ENCODE results near the gene HOXB3. TPM values are rescaled to one million over a fixed set of nuclear protein-coding genes. Genes with fewer than 3 reads are reported as not detected.
A peak's percentile ranks its signal among the peaks of the same experiment; 100 is the strongest.

HOXB3 gene
- total RNA-seq, 5 donors from 2014 or later (not counting 1 experiment from before 2014, with no cell fraction given): 3.5 to 7.7 (median 4.2) TPM

DNA sequence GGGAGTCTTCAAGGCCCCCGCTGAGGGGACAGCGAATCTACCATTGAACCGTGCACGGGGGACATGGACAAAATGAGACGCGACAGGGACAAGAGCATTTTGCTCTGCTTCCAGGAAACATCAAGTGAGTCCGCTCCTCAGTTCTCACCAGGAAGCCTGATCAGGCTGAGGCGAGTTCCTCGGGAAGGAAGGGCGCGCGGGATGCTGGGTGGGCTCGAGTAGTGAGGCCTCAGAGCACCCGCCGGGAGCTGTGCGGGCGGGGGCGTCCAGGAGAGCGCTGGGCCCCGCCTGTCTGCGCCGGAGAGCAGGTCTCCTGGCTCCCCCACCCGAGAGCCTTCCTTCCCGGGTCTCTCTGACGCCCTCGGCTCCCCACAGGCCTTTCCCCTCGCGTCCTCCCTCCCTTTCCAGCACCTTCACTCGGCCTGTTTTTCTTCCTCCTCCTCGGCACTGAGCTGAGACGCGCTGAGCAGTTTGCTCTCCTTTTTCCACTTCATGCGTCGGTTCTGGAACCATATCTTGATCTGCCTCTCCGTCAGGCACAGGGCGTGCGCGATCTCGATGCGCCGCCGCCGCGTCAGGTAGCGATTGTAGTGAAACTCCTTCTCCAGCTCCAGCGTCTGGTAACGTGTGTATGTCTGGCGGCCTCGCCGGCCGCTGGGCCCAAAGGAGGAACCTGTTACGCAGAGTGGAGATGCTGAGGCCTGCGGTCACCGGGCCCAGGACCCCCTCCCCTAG, 6.1 kb upstream of the HOXB3 start:
- Histone ChIP-seq H3K27me3 (replicated peaks in 1 of 2; ENCODE audit: control insufficient read depth in 2 of 2, extremely low read depth in 1 of 2, insufficient read depth in 2 of 2, low read length in 1 of 2) (peaks cover 12 to 92% of the 10 kb centered on the region in 2 experiments), H3K9me3 (no peaks in the 10 kb centered on the region), H3K36me3 (ENCODE audit: control insufficient read depth in 2 of 2, extremely low read depth in 1 of 2, insufficient read depth in 1 of 2, low read length in 1 of 2) (no peaks in the 10 kb centered on the region), H3K4me3 (ENCODE audit: control insufficient read depth in 1 of 2, extremely low read depth in 1 of 2, low read length in 1 of 2) (peak overlapping the region; percentile 16 to 64), H3K27ac (ENCODE audit: low read length) (no peak overlapping the region), H3K4me1 (ENCODE audit: control insufficient read depth in 1 of 2, extremely low read depth in 1 of 2, insufficient read depth in 2 of 2, low read length in 2 of 2) (peaks cover 8 to 54% of the 10 kb centered on the region in 2 experiments)
- DNase-seq (peak in 5 of 35 experiments; percentile 26 to 51 (median 41)), ATAC-seq (replicated peaks in 1 of 4) (peak; percentile 24 to 43 (median 26))
- CTCF ChIA-PET: interaction anchor here (0.6 to 1.0 kb wide), 4 partner anchors 23 to 481 kb away, joined by 3 to 16 read pairs (median 4); no protein-coding TSS in a partner anchor
- Mint-ChIP-seq H3K9me3 (no peaks in the 10 kb centered on the region), H3K27ac (peak overlapping the region in 1 of 2 donors; percentile 85), H3K4me3 (peak overlapping the region; percentile 60 to 82 (median 74)), H3K36me3 (no peaks in the 10 kb centered on the region), H3K4me1 (peaks cover 43 to 53% (median 48%) of the 10 kb centered on the region in 3 donors), H3K27me3 (peaks cover 91 to 92% of the 10 kb centered on the region in 2 donors)
- WGBS (ENCODE audit: insufficient coverage): 24% methylated on average over 52 of the region's 54 CpGs
- POLR2A ChIA-PET: no interaction called here

DNA sequence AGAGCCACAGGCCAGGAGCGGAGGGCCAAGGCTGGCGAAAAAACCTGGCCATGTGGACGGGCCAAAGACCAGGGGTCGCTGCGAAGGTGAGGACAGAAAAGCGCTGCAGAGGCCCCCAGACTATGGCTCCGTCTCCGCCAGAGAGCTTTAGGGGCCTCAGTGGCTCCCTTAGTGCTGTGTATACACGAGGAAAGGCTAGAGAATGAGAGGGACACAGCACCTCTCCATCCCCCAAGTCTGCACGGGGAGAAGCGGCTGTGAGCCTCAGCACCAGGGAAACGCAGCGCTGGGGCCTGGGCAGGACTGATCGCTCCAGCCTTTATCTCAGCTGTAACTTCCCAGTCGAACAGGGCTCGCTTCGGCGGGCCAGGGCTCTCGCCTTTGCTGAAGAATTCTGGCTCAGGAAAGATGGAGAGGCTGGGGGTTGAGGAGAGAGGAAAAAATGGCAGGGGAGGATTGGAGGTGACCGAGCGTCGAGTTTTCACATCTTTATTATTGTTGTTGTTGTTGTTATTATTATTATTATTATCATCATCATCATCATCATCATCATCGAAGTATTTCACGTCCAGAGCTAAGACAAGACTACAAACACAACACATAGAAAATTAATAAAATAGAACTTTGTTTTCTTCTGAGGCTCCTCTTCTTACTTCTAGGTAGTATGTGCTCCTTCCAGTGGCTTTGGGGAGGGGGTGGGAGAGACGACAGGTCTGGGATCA, 5.4 kb upstream of the HOXB3 start:
- H3K27ac ChIP-seq (ENCODE audit: low read length): no peak overlapping the region
- 83% methylated on average over 2 of the region's 25 CpGs for WGBS (ENCODE audit: insufficient coverage)
- POLR2A ChIA-PET: no interaction called here
- ATAC-seq (replicated peaks in 1 of 4) (no peak), DNase-seq (no peak)
- Mint-ChIP-seq H3K9me3 (no peaks in the 10 kb centered on the region), H3K27ac (peak overlapping the region in 1 of 2 donors; percentile 71), H3K36me3 (no peaks in the 10 kb centered on the region), H3K4me1 (peaks cover 43 to 53% (median 48%) of the 10 kb centered on the region in 3 donors), H3K27me3 (peaks cover 89 to 91% of the 10 kb centered on the region in 2 donors), H3K4me3 (peak overlapping the region in 2 of 3 donors; percentile 17 to 38)
- CTCF ChIA-PET: interaction anchor here (0.6 to 1.1 kb wide), 5 partner anchors 34 to 287 kb away, joined by 3 to 6 read pairs (median 3); no protein-coding TSS in a partner anchor
- H3K4me1 ChIP-seq (ENCODE audit: control insufficient read depth in 1 of 2, extremely low read depth in 1 of 2, insufficient read depth in 2 of 2, low read length in 2 of 2): peaks cover 8 to 54% of the 10 kb centered on the region in 2 experiments
- no peaks in the 10 kb centered on the region for H3K36me3 ChIP-seq (ENCODE audit: control insufficient read depth in 2 of 2, extremely low read depth in 1 of 2, insufficient read depth in 1 of 2, low read length in 1 of 2)
- peaks cover 12 to 94% of the 10 kb centered on the region in 2 experiments for H3K27me3 ChIP-seq (replicated peaks in 1 of 2; ENCODE audit: control insufficient read depth in 2 of 2, extremely low read depth in 1 of 2, insufficient read depth in 2 of 2, low read length in 1 of 2)
- no peaks in the 10 kb centered on the region for H3K9me3 ChIP-seq
- H3K4me3 ChIP-seq (ENCODE audit: control insufficient read depth in 1 of 2, extremely low read depth in 1 of 2, low read length in 1 of 2): no peak overlapping the region

DNA sequence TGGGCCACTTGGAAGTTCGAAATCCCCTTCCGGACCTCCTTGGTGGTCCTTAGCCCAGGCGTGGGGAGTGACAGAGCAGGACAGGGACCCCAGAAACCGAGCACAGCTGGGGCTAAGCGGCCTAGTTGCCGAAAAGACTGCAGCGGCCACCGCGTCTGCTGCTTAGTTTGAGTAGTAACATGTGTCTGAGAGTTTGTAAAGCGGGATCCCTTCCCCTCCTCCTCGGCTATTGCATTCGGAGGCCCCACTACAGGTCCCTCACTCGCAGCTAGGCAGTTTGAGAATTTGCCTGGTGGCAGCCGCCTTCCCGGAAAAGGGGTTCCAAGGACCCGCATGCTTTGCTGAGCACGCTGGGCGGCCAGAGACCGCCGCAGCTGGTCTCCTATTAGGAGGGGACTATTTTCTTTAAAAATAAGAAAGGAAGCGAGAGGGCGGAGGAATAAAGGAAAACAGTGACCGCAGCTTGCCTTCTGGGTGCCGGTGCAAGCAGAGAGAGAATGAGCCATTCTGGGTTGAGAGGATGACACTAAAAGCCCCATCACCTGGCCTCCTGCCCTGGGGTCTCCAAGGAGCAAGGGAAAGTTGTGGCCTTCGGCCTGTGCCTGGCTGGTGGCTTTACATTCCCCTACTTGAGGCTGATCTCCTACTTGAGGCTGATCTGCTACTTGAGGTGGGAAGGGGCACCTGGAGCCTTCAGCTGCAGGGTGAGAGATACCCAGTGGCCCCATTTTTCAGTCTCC, 4.7 kb upstream of the HOXB3 start:
- Histone ChIP-seq H3K36me3 (ENCODE audit: control insufficient read depth in 2 of 2, extremely low read depth in 1 of 2, insufficient read depth in 1 of 2, low read length in 1 of 2) (no peaks in the 10 kb centered on the region), H3K27ac (ENCODE audit: low read length) (no peak overlapping the region), H3K4me3 (ENCODE audit: control insufficient read depth in 1 of 2, extremely low read depth in 1 of 2, low read length in 1 of 2) (no peak overlapping the region), H3K4me1 (ENCODE audit: control insufficient read depth in 1 of 2, extremely low read depth in 1 of 2, insufficient read depth in 2 of 2, low read length in 2 of 2) (peaks cover 8 to 54% of the 10 kb centered on the region in 2 experiments), H3K9me3 (no peaks in the 10 kb centered on the region), H3K27me3 (replicated peaks in 1 of 2; ENCODE audit: control insufficient read depth in 2 of 2, extremely low read depth in 1 of 2, insufficient read depth in 2 of 2, low read length in 1 of 2) (peaks cover 8 to 94% of the 10 kb centered on the region in 2 experiments)
- peaks cover 89 to 91% of the 10 kb centered on the region in 2 donors for H3K27me3 Mint-ChIP-seq
- H3K4me1 Mint-ChIP-seq: peaks cover 46 to 53% (median 48%) of the 10 kb centered on the region in 3 donors
- no peaks in the 10 kb centered on the region for H3K36me3 Mint-ChIP-seq
- peak overlapping the region in 1 of 3 donors; percentile 82 for H3K4me3 Mint-ChIP-seq
- POLR2A ChIA-PET: no interaction called here
- no peak for DNase-seq
- 78% methylated on average over 11 of the region's 25 CpGs for WGBS (ENCODE audit: insufficient coverage)
- H3K9me3 Mint-ChIP-seq: no peaks in the 10 kb centered on the region
- CTCF ChIA-PET: interaction anchor here (0.7 to 3.1 kb wide), 5 partner anchors 21 to 331 kb away, joined by 3 to 63 read pairs (median 5); partner anchors contain the start of gene HOXB8 (in 1 of the 2)
- ATAC-seq (replicated peaks in 1 of 4): no peak
- H3K27ac Mint-ChIP-seq: no peak overlapping the region

DNA sequence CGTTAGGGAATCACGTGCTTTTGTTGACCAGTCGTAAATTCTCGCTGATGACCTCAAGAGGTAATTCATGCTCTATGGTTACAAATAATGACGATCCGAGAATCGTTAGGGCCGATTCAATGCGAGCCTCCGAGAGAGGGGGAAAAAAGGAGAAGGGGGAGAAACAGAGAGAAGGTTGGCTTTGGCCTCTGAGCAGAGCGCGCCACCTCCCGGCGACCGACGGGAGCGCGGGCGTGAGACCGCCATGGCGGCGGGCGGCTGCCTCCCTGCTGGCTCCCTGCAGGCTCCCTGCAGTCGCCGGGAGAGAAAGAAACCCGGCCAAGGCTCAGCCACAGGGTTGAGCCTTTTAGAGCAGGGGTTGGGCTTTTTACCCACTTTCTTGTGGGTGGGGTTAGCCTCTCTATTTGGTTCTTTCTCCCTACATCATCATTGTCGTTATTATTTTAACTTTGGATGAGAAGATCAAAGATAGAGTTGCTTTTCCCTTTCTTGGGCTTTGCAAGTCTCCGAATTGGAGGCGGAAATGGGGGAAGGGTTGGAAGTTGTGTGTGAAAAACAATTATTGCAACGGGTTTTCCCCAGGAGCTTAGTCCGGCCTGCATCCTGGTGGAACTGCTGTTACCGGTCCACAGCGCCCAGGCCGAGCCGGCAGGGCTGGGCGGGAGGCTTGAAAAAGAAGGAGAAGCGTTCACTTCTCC, 3.9 kb upstream of the HOXB3 start:
- H3K27me3 Mint-ChIP-seq: peaks cover 87 to 88% of the 10 kb centered on the region in 2 donors
- H3K27ac Mint-ChIP-seq: no peak overlapping the region
- no peaks in the 10 kb centered on the region for H3K9me3 Mint-ChIP-seq
- peak overlapping the region; percentile 15 to 43 for H3K4me3 ChIP-seq (ENCODE audit: control insufficient read depth in 1 of 2, extremely low read depth in 1 of 2, low read length in 1 of 2)
- 21% methylated on average over 32 of the region's 37 CpGs for WGBS (ENCODE audit: insufficient coverage)
- peaks cover 8 to 54% of the 10 kb centered on the region in 2 experiments for H3K4me1 ChIP-seq (ENCODE audit: control insufficient read depth in 1 of 2, extremely low read depth in 1 of 2, insufficient read depth in 2 of 2, low read length in 2 of 2)
- DNase-seq: peak; percentile 52 to 90 (median 75)
- H3K27ac ChIP-seq (ENCODE audit: low read length): no peak overlapping the region
- ATAC-seq (replicated peaks in 1 of 4): peak; percentile 58 to 73 (median 64)
- peaks cover 47 to 53% (median 48%) of the 10 kb centered on the region in 3 donors for H3K4me1 Mint-ChIP-seq
- peaks cover 3 to 92% of the 10 kb centered on the region in 2 experiments for H3K27me3 ChIP-seq (replicated peaks in 1 of 2; ENCODE audit: control insufficient read depth in 2 of 2, extremely low read depth in 1 of 2, insufficient read depth in 2 of 2, low read length in 1 of 2)
- H3K4me3 Mint-ChIP-seq: peak overlapping the region; percentile 70 to 82 (median 76)
- H3K9me3 ChIP-seq: no peaks in the 10 kb centered on the region
- no peaks in the 10 kb centered on the region for H3K36me3 ChIP-seq (ENCODE audit: control insufficient read depth in 2 of 2, extremely low read depth in 1 of 2, insufficient read depth in 1 of 2, low read length in 1 of 2)
- ChIA-PET CTCF (interaction anchor here (0.6 to 3.1 kb wide), 25 partner anchors 19 to 334 kb away, joined by 3 to 63 read pairs (median 4); partner anchors contain the start of gene HOXB8 (in 1 of the 2)), POLR2A (no interaction called here)
- H3K36me3 Mint-ChIP-seq: no peaks in the 10 kb centered on the region

DNA sequence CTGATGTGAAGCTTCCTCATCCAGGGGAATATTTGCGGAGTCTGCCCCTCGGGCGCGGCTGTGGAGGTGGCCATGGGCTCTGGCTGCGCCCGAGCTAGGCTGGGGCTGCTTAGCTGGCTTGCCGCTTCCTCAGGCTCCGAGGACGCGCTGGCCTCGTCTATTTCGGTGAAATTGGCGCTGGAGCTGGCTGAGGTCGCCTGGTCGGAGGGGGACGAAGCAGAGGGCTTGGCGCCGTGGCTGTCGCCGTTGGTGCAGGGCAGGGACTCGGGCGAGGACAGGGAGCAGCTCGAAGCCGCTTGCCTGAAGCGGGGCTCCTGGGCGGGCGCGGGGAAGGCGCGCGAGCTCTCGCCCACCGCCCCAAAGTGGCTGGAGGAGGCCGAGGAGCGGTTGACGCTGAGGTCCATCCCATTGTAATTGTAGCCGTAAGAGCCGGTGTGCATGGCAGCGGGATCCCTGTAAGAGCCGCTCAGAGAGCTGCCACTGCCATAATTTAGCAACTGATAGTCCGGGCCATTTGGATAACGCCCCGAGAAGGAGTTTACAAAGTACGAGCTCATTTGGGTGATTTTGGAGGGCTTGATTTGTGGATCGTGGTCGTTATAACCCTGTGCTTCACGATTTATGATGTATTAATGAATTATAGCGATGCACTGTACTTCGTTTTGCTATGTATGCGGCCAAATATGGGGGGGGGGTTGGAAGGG, 3.2 kb upstream of the HOXB3 start, which contains the start of gene HOXB5:
TSS of gene HOXB5 (minus strand) at position 654 of the 704 bp plus-strand sequence. CDS start at position 557, 97 bp downstream.
- Histone ChIP-seq H3K4me1 (ENCODE audit: control insufficient read depth in 1 of 2, extremely low read depth in 1 of 2, insufficient read depth in 2 of 2, low read length in 2 of 2) (peaks cover 5 to 51% of the 10 kb centered on the region in 2 experiments), H3K36me3 (ENCODE audit: control insufficient read depth in 2 of 2, extremely low read depth in 1 of 2, insufficient read depth in 1 of 2, low read length in 1 of 2) (no peaks in the 10 kb centered on the region), H3K4me3 (ENCODE audit: control insufficient read depth in 1 of 2, extremely low read depth in 1 of 2, low read length in 1 of 2) (peak within 1 kb of the TSS; percentile 43 to 68), H3K9me3 (no peaks in the 10 kb centered on the region), H3K27me3 (replicated peaks in 1 of 2; ENCODE audit: control insufficient read depth in 2 of 2, extremely low read depth in 1 of 2, insufficient read depth in 2 of 2, low read length in 1 of 2) (peaks cover under 1 to 88% of the 10 kb centered on the region in 2 experiments), H3K27ac (ENCODE audit: low read length) (no peak within 1 kb of the TSS)
- H3K27ac Mint-ChIP-seq: no peak within 1 kb of the TSS
- 2% methylated on average over 44 of the region's 50 CpGs for WGBS (ENCODE audit: insufficient coverage)
- H3K4me1 Mint-ChIP-seq: peaks cover 41 to 46% (median 43%) of the 10 kb centered on the region in 3 donors
- POLR2A ChIA-PET: interaction anchor here (0.6 to 1.6 kb wide), 5 partner anchors 241 to 1753 kb away, joined by 3 to 5 read pairs (median 3); no protein-coding TSS in a partner anchor
- ATAC-seq (replicated peaks in 1 of 4) (peak in 3 of 4 experiments; percentile 21 to 37 (median 31)), DNase-seq (peak in 2 of 35 experiments; percentile 32 to 51)
- H3K27me3 Mint-ChIP-seq: peaks cover 87 to 88% of the 10 kb centered on the region in 2 donors
- CTCF ChIA-PET: interaction anchor here (0.5 to 3.1 kb wide), 44 partner anchors 12 to 568 kb away, joined by 3 to 63 read pairs (median 4); partner anchors contain the start of genes HOXB6 (in 1 of the 2) and HOXB8 (in 1 of the 2)
- no peaks in the 10 kb centered on the region for H3K36me3 Mint-ChIP-seq
- H3K4me3 Mint-ChIP-seq: peak within 1 kb of the TSS; percentile 70 to 82 (median 76)
- no peaks in the 10 kb centered on the region for H3K9me3 Mint-ChIP-seq

All from T-cell (primary cell).